ENCODE data around the gene ALDH3B1.

- TF ChIP-seq, protein P1, sequence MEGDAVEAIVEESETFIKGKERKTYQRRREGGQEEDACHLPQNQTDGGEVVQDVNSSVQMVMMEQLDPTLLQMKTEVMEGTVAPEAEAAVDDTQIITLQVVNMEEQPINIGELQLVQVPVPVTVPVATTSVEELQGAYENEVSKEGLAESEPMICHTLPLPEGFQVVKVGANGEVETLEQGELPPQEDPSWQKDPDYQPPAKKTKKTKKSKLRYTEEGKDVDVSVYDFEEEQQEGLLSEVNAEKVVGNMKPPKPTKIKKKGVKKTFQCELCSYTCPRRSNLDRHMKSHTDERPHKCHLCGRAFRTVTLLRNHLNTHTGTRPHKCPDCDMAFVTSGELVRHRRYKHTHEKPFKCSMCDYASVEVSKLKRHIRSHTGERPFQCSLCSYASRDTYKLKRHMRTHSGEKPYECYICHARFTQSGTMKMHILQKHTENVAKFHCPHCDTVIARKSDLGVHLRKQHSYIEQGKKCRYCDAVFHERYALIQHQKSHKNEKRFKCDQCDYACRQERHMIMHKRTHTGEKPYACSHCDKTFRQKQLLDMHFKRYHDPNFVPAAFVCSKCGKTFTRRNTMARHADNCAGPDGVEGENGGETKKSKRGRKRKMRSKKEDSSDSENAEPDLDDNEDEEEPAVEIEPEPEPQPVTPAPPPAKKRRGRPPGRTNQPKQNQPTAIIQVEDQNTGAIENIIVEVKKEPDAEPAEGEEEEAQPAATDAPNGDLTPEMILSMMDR (IDR thresholded peaks at IDR 0.05; ENCODE audit: low read depth, low read length): no peak
- TF ChIP-seq EZH2phosphoT487 (IDR thresholded peaks at IDR 0.05; ENCODE audit: low read depth): no peak
Measured at GRCh38 chr11:68049509-68050370, 39.6 kb downstream of the ALDH3B1 start.
